ENCODE data around the gene TRAF3. TPM values are rescaled to one million over a fixed set of nuclear protein-coding genes. Genes with fewer than 3 reads are reported as not detected.
"Not testable (repeated sequence)": the region's sequence is repeated elsewhere in the genome, so short reads cannot be mapped to it uniquely, and the experiment has no call there.

The TRAF3 gene
- total RNA-seq, 1 donor from 2014 or later = 17.0 TPM

DNA sequence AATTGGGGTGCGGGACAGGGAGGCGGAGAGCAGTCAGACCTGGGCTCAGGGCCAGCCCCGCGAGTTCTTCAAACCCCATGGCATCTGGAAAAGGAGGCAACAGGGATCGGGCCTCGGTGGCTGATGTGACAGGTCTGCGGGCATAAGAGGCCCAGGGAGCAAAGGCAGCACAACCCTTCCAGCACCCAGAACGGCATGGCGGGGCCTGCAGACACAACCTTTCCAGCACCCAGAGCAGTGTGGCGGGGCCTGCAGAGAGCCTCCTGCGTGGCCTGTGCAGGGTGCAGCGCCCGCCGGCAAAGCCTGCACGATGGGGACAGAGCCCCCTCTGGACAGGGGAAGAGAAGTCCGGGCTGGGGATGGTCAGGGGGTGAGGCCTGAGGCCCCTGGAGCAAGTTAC is 26.2 kb upstream of the TRAF3 start:
- no peak for DNase-seq (ENCODE audit: low spot score)

GRCh38 chr14:102752239-102752847 is 24.9 kb upstream of the TRAF3 start:
- DNase-seq (ENCODE audit: low spot score) = no peak

GRCh38 chr14:102754370-102755262 is 22.6 kb upstream of the TRAF3 start:
- no peak for DNase-seq (ENCODE audit: low spot score)

GRCh38 chr14:102757646-102758045 is 19.6 kb upstream of the TRAF3 start:
- no peak for DNase-seq (ENCODE audit: low spot score)

DNA sequence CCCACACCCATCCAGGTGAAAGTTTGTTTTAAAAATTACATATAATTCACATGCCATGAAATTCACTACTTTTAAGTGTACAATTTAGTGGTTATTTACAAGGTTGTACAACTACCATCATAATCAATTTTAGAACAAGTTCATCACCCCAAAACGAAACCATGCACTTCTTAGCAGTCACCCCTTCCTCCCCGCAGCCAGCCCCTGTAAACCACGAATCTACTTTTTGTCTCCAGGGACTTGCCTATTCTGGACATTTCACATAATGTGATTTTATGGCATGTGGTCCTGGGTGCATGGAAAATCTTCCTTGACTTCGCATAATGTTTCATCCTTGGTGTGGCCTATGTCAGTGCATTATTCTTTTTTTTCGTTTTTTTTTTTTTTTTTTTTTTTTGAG is 19.2 kb upstream of the TRAF3 start:
- DNase-seq (ENCODE audit: low spot score) = no peak

DNA sequence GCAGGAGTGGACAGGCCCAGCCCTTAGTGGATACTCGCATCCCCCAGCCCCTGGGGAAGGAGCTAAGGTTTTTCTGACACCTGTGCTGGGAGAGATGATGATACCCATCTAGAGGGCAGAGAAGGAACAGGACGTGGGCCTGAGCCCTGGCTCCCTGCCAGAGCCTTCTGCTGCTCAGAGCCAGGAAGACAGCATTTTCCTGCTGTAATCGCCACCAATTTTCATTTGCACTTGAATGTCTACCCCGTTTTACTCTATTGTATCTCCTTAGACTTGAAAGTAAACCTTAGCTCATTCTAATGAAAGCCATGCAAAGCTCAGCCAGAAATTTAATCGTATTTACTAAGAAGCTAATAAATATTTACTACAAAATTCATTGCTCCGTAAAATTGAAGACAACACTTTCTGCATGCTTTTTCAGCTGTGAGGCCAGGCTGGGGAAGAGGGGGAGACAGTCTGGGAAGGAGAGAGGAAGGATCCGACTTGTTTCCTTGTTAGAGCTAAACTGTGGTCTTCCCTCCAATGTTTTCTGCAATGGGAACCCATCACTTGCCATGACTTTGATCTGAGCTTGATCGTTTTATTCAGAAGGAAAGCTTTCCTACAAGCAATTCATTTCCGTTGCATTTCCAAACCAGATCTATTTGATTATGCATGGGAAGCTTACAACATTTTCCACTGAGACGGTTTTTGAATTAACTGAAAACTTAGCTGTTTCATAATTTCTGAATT is 17.6 kb upstream of the TRAF3 start:
- DNase-seq (ENCODE audit: low spot score) = no peak

- DNase-seq (ENCODE audit: low spot score) = no peak
Observed at GRCh38 chr14:102760496-102761193, 16.6 kb upstream of the TRAF3 start.

DNA sequence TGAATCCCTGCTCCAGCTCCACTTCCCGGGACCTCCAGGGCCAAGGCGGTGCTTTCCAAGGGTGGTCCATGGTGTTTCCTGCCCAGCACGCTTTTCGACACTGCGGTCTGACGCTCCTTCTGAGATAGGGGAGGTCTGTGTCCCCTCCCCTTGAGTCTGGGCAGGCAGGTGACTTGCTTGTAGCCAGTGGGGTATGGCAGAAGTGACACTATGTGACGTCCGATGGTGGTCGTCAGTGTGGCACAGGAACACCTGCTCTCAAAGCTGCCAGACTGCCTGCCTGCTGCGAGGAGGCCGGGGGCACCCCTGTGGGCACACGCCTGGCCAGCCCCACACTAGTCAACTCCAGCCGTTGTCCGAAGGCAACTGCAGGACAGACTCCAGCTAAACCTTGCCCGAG is 16.0 kb upstream of the TRAF3 start:
- DNase-seq (ENCODE audit: low spot score) = no peak

DNA sequence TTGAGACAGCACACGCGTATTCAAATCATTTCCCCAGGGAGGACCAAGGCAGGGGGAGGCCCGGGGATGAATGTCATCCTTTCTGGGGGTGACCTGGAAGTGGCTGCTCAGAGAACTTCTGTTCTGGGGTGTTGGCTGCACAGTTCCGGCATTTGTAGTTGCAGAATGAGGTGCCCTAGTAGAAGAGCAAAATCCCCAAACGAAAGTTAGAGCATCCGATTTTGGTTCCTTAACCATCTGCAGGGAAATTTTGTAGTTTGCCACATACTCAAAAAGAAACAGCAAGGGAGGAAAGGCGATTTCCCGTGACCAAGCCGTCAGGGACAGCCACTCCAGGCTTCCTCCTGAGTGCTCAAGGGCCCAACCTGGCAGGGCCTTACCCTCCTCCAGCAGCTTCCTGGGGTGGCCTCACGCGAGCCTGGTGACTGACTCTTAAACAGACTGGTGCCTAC is 13.0 kb upstream of the TRAF3 start:
- no peak for DNase-seq (ENCODE audit: low spot score)

DNA sequence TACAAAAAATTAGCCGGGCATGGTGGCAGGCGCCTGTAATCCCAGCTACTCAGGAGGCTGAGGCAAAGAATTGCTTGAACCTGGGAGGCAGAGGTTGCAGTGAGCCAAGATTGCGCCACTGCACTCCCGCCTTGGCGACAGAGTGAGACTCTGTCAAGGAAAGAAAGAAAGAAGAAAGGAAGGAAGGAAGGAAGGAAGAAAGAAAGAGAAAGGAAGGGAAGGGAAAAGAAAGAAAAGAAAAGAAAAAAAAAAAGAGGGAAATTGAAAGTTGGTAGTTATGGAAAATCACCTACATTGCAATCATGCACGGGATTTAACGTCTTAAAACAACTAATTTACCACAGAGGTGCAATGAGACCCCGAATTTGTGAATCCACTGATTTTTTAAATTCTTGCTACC is 11.5 kb upstream of the TRAF3 start:
- not testable (repeated sequence) for DNase-seq (ENCODE audit: low spot score)

DNA sequence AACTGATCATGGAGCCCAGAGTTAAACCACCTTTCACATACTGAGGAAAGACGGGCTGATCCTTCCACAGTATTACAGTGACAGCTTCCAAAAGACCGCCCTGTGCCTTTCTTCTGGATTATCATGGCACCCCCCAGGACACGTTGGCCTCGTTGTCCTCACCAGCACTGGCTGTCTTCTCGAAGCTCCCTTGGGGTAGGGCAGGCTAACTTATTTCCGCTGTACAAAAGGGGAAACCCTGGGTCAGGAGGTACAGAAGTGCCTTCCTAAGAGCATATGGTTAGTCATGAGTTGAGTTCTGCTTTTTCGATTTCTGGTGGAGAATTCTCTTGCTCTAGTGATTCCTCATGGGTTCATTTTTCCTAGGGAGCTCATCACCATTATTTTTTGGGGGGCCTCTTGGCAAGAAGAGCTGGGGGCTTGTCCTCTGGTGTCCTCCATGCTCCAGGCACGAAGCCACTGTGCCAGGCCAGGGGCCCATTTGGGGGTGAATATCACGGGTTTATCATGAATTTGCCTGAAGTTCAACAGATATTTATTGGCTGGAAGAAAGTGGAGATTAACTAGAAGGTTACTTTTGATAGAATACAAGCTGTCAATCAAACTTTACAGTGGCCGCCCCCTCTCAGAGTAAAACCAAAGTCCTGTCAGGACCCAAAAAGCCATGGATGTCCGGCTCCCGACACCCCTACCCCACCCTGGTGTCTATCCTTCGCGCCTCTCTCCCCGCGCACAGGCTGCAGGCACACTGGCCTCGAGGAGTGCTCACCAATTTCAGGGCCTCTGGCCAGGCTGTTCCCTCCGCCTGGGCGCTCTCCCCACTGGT is 8.8 kb upstream of the TRAF3 start:
- DNase-seq (ENCODE audit: low spot score) = no peak

DNA sequence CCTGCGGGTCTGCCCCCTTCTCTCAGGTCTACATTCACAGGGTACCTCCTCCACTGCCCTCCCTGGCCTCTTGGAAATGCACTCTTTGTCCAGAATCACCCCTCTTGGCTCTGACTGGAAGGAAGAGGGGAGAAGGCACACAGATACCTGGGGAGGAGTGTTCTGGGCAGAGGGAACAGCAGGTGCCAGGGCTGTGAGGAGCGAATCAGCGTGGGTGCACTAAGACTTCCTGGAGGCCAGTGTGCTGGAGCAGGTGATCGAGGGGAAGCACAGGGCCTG is 8.3 kb upstream of the TRAF3 start:
- no peak for DNase-seq (ENCODE audit: low spot score)

GRCh38 chr14:102770147-102771123 is 6.8 kb upstream of the TRAF3 start:
- DNase-seq (ENCODE audit: low spot score) = no peak

GRCh38 chr14:102771144-102771543 is 6.1 kb upstream of the TRAF3 start:
- DNase-seq (ENCODE audit: low spot score) = no peak

- DNase-seq (ENCODE audit: low spot score) = no peak
Observed at GRCh38 chr14:102772781-102773570, 4.3 kb upstream of the TRAF3 start.

- DNase-seq (ENCODE audit: low spot score) = peak; percentile 58
Observed at GRCh38 chr14:102774391-102775153, 2.7 kb upstream of the TRAF3 start.

GRCh38 chr14:102775855-102776760 is 1.1 kb upstream of the TRAF3 start:
- DNase-seq (ENCODE audit: low spot score) = no peak

Measured in mucosa of gallbladder (tissue), 1 donor.